ENCODE data around the gene TMEM214. TPM values are rescaled to one million over a fixed set of nuclear protein-coding genes. Genes with fewer than 3 reads are reported as not detected.

The TMEM214 gene
- total RNA-seq, 2 donors from 2014 or later, result 68.2 to 84.4 TPM

GRCh38 chr2:27016801-27017325 lies 15.9 kb upstream of the TMEM214 start:
- no peaks in the 10 kb centered on the region for H3K9me3 ChIP-seq
- no peak for ATAC-seq (ENCODE audit: insufficient number of reproducible peaks, low FRiP score, low read depth)
- TF ChIP-seq, protein P1, sequence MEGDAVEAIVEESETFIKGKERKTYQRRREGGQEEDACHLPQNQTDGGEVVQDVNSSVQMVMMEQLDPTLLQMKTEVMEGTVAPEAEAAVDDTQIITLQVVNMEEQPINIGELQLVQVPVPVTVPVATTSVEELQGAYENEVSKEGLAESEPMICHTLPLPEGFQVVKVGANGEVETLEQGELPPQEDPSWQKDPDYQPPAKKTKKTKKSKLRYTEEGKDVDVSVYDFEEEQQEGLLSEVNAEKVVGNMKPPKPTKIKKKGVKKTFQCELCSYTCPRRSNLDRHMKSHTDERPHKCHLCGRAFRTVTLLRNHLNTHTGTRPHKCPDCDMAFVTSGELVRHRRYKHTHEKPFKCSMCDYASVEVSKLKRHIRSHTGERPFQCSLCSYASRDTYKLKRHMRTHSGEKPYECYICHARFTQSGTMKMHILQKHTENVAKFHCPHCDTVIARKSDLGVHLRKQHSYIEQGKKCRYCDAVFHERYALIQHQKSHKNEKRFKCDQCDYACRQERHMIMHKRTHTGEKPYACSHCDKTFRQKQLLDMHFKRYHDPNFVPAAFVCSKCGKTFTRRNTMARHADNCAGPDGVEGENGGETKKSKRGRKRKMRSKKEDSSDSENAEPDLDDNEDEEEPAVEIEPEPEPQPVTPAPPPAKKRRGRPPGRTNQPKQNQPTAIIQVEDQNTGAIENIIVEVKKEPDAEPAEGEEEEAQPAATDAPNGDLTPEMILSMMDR (IDR thresholded peaks at IDR 0.05), result peak; percentile 65
- DNase-seq (ENCODE audit: low spot score), result no peak
- peaks cover 0 to 21% of the 10 kb centered on the region in 2 donors for H3K4me1 ChIP-seq (ENCODE audit: control insufficient read depth in 1 of 2, low read depth in 2 of 2)
- no peak overlapping the region for H3K27ac ChIP-seq
- no peak overlapping the region for H3K4me3 ChIP-seq
- no peaks in the 10 kb centered on the region for H3K36me3 ChIP-seq
- H3K27me3 ChIP-seq (replicated peaks; ENCODE audit: insufficient read depth), result no peaks in the 10 kb centered on the region

DNA sequence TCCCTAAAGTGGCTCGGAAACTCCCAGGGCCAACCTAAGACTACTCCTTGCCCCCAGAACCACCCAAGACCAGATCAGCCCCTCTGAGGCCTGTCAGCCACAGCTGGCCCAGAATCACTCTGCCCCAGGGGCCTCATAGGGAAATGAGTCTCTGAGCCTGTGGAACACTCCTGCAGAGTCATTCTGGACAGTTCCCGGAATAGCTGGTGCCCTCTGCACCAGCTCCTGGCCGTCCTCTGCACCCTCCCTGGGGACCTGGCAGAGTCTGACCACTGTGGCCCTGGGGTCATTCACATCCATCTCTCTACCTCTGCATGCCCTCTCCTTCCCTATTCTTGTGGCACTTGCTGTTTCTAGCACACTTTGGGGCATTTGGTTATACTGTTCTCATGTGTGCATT lies 14.6 kb upstream of the TMEM214 start:
- ATAC-seq (ENCODE audit: insufficient number of reproducible peaks, low FRiP score, low read depth) (no peak), DNase-seq (ENCODE audit: low spot score) (no peak)
- Histone ChIP-seq H3K36me3 (peaks cover 1% of the 10 kb centered on the region), H3K4me1 (ENCODE audit: control insufficient read depth in 1 of 2, low read depth in 2 of 2) (peaks cover 0 to 21% of the 10 kb centered on the region in 2 donors), H3K4me3 (no peak overlapping the region), H3K27ac (no peak overlapping the region), H3K27me3 (replicated peaks; ENCODE audit: insufficient read depth) (no peaks in the 10 kb centered on the region), H3K9me3 (no peaks in the 10 kb centered on the region)
- TF ChIP-seq, protein P1 (IDR thresholded peaks at IDR 0.05), result no peak

DNA sequence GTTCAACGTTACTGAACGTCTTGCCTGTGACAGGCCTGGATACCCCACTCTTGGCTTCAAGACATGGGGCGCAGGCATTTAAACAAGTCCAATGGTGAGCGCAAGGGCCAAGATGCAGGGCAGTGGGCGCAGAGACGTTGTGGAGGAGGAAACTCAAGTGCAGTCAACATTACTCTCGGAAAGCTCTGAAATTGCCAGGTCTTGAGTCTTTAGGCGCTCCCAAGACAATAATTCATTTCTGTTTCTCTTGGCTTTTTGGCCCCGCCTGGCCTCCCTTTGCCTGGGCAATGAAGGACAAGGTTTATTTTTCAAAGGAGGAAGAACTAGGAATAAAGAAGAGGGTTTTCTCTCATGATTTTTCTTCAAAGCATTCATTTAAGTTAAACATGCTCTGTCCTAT lies 13.3 kb upstream of the TMEM214 start:
- TF ChIP-seq, protein P1 (IDR thresholded peaks at IDR 0.05), result no peak
- Histone ChIP-seq H3K36me3 (peaks cover 9% of the 10 kb centered on the region), H3K9me3 (no peaks in the 10 kb centered on the region), H3K4me3 (no peak overlapping the region), H3K27me3 (replicated peaks; ENCODE audit: insufficient read depth) (no peaks in the 10 kb centered on the region), H3K4me1 (ENCODE audit: control insufficient read depth in 1 of 2, low read depth in 2 of 2) (peaks cover 0 to 21% of the 10 kb centered on the region in 2 donors), H3K27ac (no peak overlapping the region)
- no peak for ATAC-seq (ENCODE audit: insufficient number of reproducible peaks, low FRiP score, low read depth)
- DNase-seq (ENCODE audit: low spot score), result no peak

DNA sequence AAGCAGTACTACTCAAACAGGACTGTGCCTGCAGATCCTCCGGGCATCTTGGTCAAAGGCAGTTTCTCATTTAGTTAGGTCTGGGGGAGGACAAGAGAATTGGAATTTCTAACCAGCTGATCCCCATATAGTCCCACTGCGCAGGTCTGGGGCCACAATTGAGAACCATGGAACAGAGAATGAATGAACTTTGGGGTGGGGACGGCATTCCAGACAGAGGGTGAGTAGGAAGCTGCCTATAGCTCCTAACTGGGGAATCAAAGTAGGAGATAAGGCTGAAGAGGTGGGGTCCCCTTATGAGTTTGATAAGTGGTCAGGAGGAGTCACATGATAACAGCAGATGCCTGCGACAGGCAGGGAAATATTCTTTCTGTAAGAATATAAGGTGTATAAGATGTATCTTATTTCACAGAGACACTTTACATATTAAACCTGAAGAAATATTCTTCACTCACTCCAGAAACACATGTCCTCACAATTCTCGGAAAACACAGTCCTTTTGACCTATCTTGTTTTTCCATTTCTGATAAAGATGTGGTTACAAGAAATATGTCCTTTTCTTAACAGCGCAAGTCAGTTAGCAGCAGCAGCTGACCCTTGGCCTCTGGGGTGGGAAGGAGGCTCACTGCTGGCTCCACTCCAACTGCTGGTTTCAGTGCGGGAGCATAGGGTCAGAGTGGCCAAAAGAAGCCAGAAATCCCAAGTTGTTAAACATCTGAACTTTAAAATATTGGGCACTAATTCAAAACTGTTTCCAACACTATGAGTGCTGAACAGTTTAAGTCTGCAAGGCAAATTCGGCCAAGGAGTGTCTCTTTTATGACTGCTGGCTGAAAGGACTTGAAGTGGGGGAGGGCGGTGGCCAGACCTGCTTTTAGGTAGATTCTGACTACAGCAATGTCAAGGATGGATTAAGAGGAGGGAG lies 12.6 kb upstream of the TMEM214 start:
- H3K27ac ChIP-seq, result no peak overlapping the region
- no peak overlapping the region for H3K4me3 ChIP-seq
- H3K9me3 ChIP-seq, result no peaks in the 10 kb centered on the region
- H3K36me3 ChIP-seq, result peaks cover 9% of the 10 kb centered on the region
- peaks cover 0 to 16% of the 10 kb centered on the region in 2 donors for H3K4me1 ChIP-seq (ENCODE audit: control insufficient read depth in 1 of 2, low read depth in 2 of 2)
- ATAC-seq (ENCODE audit: insufficient number of reproducible peaks, low FRiP score, low read depth) (no peak), DNase-seq (ENCODE audit: low spot score) (no peak)
- no peaks in the 10 kb centered on the region for H3K27me3 ChIP-seq (replicated peaks; ENCODE audit: insufficient read depth)
- TF ChIP-seq, protein P1 (IDR thresholded peaks at IDR 0.05), result no peak

DNA sequence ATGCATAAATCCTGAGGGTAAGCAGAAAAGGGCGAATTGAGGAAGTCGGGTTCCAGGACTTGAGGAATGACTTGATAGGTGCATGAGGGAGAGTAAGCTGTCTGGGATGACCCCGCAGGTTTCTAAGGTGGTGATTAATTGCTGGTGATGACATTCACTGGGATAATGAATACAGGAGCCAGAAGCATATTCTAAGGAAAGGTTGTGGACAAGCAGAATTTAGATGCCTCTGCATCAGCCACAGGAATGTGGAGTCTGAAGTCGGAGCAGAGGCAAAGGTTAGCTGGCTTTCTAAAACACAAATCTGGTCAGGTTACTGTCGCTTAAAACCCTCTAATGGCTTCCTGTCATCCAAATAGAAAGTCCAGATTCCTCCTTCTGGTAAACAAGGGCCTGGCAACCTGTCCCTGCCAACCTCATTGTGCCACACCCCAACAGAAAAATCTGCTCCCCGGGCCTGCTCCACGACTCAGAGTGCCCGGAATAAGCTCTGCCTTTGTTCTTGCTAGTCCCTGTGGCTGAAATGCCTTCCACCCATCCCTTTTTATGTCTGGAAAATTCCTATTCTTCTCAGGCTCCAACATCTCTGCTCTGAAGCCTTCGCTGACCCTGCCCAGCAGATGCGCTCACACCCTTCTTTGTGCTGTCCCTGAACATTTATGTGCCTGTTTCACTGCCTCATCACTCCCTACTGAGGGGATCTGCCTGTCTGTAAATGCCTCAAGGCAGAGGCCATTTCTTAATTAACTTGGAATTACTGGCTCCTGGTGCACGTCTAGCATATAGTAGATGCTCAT lies 11.3 kb upstream of the TMEM214 start:
- ATAC-seq (ENCODE audit: insufficient number of reproducible peaks, low FRiP score, low read depth) (no peak), DNase-seq (ENCODE audit: low spot score) (no peak)
- H3K9me3 ChIP-seq, result no peaks in the 10 kb centered on the region
- no peak overlapping the region for H3K4me3 ChIP-seq
- no peaks in the 10 kb centered on the region for H3K27me3 ChIP-seq (replicated peaks; ENCODE audit: insufficient read depth)
- TF ChIP-seq, protein P1 (IDR thresholded peaks at IDR 0.05), result no peak
- H3K4me1 ChIP-seq (ENCODE audit: control insufficient read depth in 1 of 2, low read depth in 2 of 2), result peaks cover 0 to 5% of the 10 kb centered on the region in 2 donors
- no peak overlapping the region for H3K27ac ChIP-seq
- H3K36me3 ChIP-seq, result peaks cover 19% of the 10 kb centered on the region

Measured in thoracic aorta (tissue), 2 donors.